Glutamatergic neuron (in vitro differentiated cells): ENCODE results near the gene AGPAT4. TPM values are rescaled to one million over a fixed set of nuclear protein-coding genes. Genes with fewer than 3 reads are reported as not detected.
A peak's percentile ranks its signal among the peaks of the same experiment; 100 is the strongest.

Experiments
- DNase-seq: peaks from one replicate; pipeline ENCODE4 v3.0.0; 2022
- H3K27ac Mint-ChIP-seq: one replicate; pipeline ENCODE4 v1.8.0; 2020; ENCODE audit warnings: mild to moderate bottlenecking, mixed read lengths, inconsistent platforms; ENCODE audit not compliant: unreplicated experiment
- H3K27me3 Mint-ChIP-seq: one replicate; pipeline ENCODE4 v1.8.0; 2020; ENCODE audit warnings: mild to moderate bottlenecking, moderate library complexity, mixed read lengths, inconsistent platforms; ENCODE audit not compliant: unreplicated experiment
- H3K36me3 Mint-ChIP-seq: one replicate; pipeline ENCODE4 v1.8.0; 2020; ENCODE audit warnings: mild to moderate bottlenecking, mixed read lengths, inconsistent platforms; ENCODE audit not compliant: unreplicated experiment
- H3K4me1 Mint-ChIP-seq: one replicate; pipeline ENCODE4 v1.8.0; 2020; ENCODE audit warnings: mild to moderate bottlenecking, low read depth, mixed read lengths, inconsistent platforms; ENCODE audit not compliant: unreplicated experiment
- H3K4me3 Mint-ChIP-seq: one replicate; pipeline ENCODE4 v1.8.0; 2020; ENCODE audit warnings: mild to moderate bottlenecking, mixed read lengths, inconsistent platforms; ENCODE audit not compliant: unreplicated experiment
- H3K9me3 Mint-ChIP-seq: one replicate; pipeline ENCODE4 v1.8.0; 2020; ENCODE audit warnings: mild to moderate bottlenecking, moderate library complexity, mixed read lengths, inconsistent platforms; ENCODE audit not compliant: unreplicated experiment
- CTCF ChIP-seq: fragments of 200-600 bp; sonication (generic); IDR thresholded peaks from one replicate; pipeline ENCODE4 v1.5.0; 2021; ENCODE audit not compliant: partially characterized antibody, unreplicated experiment
- total RNA-seq: library from RNA; stranded (reverse); fragmentation: NEBNext Ultra II Directional; extraction: Animal tissue kit (Norgen Biotek cat#: 25700); gene quantifications from one replicate; pipeline ENCODE4 v1.2.1, GENCODE V29; 2021; ENCODE audit not compliant: unreplicated experiment

The AGPAT4 gene
- total RNA-seq, 1 donor from 2014 or later: 90.2 TPM

DNA sequence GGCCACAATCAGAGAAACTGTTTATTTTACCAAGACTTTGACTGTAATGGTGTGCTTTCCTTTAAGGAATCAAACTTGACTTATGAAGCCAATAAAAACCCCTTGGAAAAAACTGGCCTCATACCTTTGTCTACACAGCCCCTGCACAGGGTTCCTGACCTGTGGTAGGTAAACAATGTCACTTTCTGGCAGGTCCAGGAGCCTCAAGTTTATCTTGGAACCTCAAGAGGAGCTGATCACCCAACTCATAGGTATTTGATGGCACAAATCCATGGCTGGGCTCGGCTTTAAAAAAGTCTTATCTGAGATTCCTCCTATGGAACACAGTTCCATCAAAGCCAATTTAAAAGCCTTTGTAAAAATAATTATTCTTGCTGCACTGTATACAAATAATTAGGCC lies 61.0 kb downstream of the AGPAT4 start:
- no peak for TF ChIP-seq CTCF
- peaks cover 3% of the 10 kb centered on the region for H3K27me3 Mint-ChIP-seq
- H3K9me3 Mint-ChIP-seq: peaks cover 9% of the 10 kb centered on the region
- no peak for DNase-seq
- H3K27ac Mint-ChIP-seq: no peak overlapping the region
- H3K4me1 Mint-ChIP-seq: peaks cover 2% of the 10 kb centered on the region
- H3K4me3 Mint-ChIP-seq: no peak overlapping the region
- peaks cover 76% of the 10 kb centered on the region for H3K36me3 Mint-ChIP-seq

- Mint-ChIP-seq H3K4me3 (no peak overlapping the region), H3K27me3 (peaks cover 3% of the 10 kb centered on the region), H3K9me3 (peaks cover 10% of the 10 kb centered on the region), H3K4me1 (peaks cover 4% of the 10 kb centered on the region), H3K27ac (no peak overlapping the region), H3K36me3 (peaks cover 69% of the 10 kb centered on the region)
- DNase-seq: no peak
- no peak for TF ChIP-seq CTCF
These were observed 62.4 kb downstream of the AGPAT4 start for GRCh38 chr6:161211380-161212035.

DNA sequence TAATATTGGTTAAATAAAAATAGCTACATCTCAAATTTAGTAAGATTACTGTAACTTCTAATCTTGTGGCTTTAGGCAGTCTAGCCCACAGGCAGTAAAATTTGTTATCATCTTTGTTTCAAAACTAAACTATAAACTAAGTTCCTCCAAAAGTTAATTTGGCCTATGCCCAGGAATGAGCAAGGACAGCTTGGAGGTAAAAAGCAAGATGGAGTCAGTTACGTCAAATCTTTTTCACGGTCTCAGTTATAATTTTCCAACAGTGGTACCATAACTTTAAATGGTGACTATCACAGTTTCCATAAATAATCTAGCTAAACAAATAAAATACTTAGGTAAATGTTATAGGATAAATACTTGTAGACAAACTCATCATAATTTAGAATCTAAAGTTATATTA lies 63.0 kb downstream of the AGPAT4 start:
- H3K9me3 Mint-ChIP-seq: peaks cover 8% of the 10 kb centered on the region
- peaks cover 66% of the 10 kb centered on the region for H3K36me3 Mint-ChIP-seq
- peaks cover 3% of the 10 kb centered on the region for H3K27me3 Mint-ChIP-seq
- no peak overlapping the region for H3K27ac Mint-ChIP-seq
- DNase-seq: no peak
- H3K4me1 Mint-ChIP-seq: peaks cover 8% of the 10 kb centered on the region
- no peak overlapping the region for H3K4me3 Mint-ChIP-seq
- TF ChIP-seq CTCF: no peak

DNA sequence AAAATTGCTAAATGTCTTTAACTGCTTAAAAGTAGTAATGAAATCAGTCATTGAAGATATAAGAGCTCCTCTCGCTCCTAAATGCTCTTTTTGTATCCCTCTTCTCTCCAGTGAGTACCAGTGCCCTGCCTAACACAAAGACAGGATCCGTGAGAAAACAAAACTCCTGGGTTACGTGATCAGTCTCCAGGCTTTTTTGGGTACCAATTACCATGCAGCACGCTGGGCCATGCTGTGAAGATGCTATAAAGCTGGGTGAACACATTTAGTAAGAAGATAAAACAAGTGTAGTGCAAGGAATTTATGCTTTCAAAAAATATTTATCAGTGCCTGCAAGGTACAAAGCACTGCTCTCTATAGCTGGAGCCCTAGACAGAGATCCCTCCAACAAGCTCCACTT lies 66.7 kb downstream of the AGPAT4 start:
- peaks cover 29% of the 10 kb centered on the region for H3K4me1 Mint-ChIP-seq
- H3K27ac Mint-ChIP-seq: no peak overlapping the region
- H3K27me3 Mint-ChIP-seq: peaks cover 3% of the 10 kb centered on the region
- no peak overlapping the region for H3K4me3 Mint-ChIP-seq
- peaks cover 43% of the 10 kb centered on the region for H3K36me3 Mint-ChIP-seq
- TF ChIP-seq CTCF: no peak
- peaks cover 8% of the 10 kb centered on the region for H3K9me3 Mint-ChIP-seq
- DNase-seq: no peak

GRCh38 chr6:161204866-161205557 lies 68.8 kb downstream of the AGPAT4 start:
- TF ChIP-seq CTCF: no peak
- Mint-ChIP-seq H3K4me3 (peak overlapping the region; percentile 35), H3K36me3 (peaks cover 28% of the 10 kb centered on the region), H3K27me3 (peaks cover 9% of the 10 kb centered on the region), H3K4me1 (peaks cover 49% of the 10 kb centered on the region), H3K9me3 (peaks cover 15% of the 10 kb centered on the region), H3K27ac (no peak overlapping the region)
- no peak for DNase-seq
